Right cardiac atrium (tissue), 5 donors: Measurements from ENCODE around the gene PALLD. TPM values are rescaled to one million over a fixed set of nuclear protein-coding genes. Genes with fewer than 3 reads are reported as not detected.

Experiments used
- ATAC-seq, 2 donors: fragments of 200-7000 bp; cut with Tn5 transposase; one replicate each; pipeline versions ENCODE4 v1.8.0 to v1.9.1; 2020; ENCODE audit warnings: moderate library complexity in 2 of 2, mild to moderate bottlenecking in 1 of 2
- DNase-seq, 3 donors: peaks; one replicate each; pipeline ENCODE4 v3.0.0-alpha.2; 2020
- H3K27ac ChIP-seq: one replicate; pipeline ENCODE4 v1.5.1; 2013; ENCODE audit warnings: mild to moderate bottlenecking, low read length, control low read depth, moderate library complexity
- H3K27me3 ChIP-seq: one replicate; pipeline ENCODE4 v1.6.1; 2013; ENCODE audit not compliant: control insufficient read depth, insufficient read depth
- H3K4me1 ChIP-seq: one replicate; pipeline ENCODE4 v1.6.1; 2013; ENCODE audit warnings: low read length; ENCODE audit not compliant: control insufficient read depth, insufficient read depth
- H3K4me3 ChIP-seq: one replicate; pipeline ENCODE4 v1.5.1; 2013; ENCODE audit warnings: low read length, control low read depth
- H3K9me3 ChIP-seq: one replicate; pipeline ENCODE4 v1.6.1; 2013; ENCODE audit warnings: low read length; ENCODE audit not compliant: control insufficient read depth
- WGBS: extraction: QIAGEN DNeasy Blood & Tissue Kit; methylation state at CpG from one replicate; pipeline ENCODE4 v1.1.7; 2013; 5-methylcytosine and 5-hydroxymethylcytosine counted together
- intact Hi-C, 4 donors: fragments of 100-400 bp; cut with DNase I; formaldehyde crosslinking; loops; one replicate each; pipeline versions ENCODE4 v1.11.0 to v1.14.0; 2022 to 2023
- polyA plus RNA-seq: library from polyadenylated mRNA; stranded (reverse); fragments of 200-250 nt; gene quantifications from one replicate; pipeline ENCODE4 v1.2.3, GENCODE V29; 2013
- total RNA-seq, 4 donors: library from RNA; stranded (reverse); fragmentation: NEBNext Ultra II Directional; extraction: Animal tissue kit (Norgen Biotek cat#: 25700); gene quantifications; one replicate each; pipeline ENCODE4 v1.2.1, GENCODE V29; 2021
- donor health status: healthy with polysubstance abuse.
- donor health status: DM: no; HTN: yes; CAD: no.
- donor health status: DM: no; HTN: no; CAD: no.
- donor health status: DM: no; HTN: yes; CAD: no; lungs with severe emphysema.
- donor health status: DM: yes; HTN: yes; CAD: no.

The PALLD gene
- total and polyA plus RNA-seq, 5 donors = 233 to 1,069 (median 717) TPM

GRCh38 chr4:168870004-168870403 is 373.2 kb downstream of the PALLD start:
- intact Hi-C loops = no loop called here
- no peaks in the 10 kb centered on the region for H3K27me3 ChIP-seq
- ATAC-seq = no peak
- DNase-seq = no peak
- H3K27ac ChIP-seq = no peak overlapping the region
- no peaks in the 10 kb centered on the region for H3K9me3 ChIP-seq
- 61% methylated on average over 1 of the region's 1 CpG for WGBS
- no peak overlapping the region for H3K4me3 ChIP-seq
- peaks cover 24% of the 10 kb centered on the region for H3K4me1 ChIP-seq

- intact Hi-C loops = no loop called here
- H3K27ac ChIP-seq = no peak overlapping the region
- no peak overlapping the region for H3K4me3 ChIP-seq
- DNase-seq (no peak), ATAC-seq (no peak)
- peaks cover 23% of the 10 kb centered on the region for H3K4me1 ChIP-seq
- 70% methylated on average over 4 of the region's 4 CpGs for WGBS
- no peaks in the 10 kb centered on the region for H3K9me3 ChIP-seq
- no peaks in the 10 kb centered on the region for H3K27me3 ChIP-seq
These were observed 374.8 kb downstream of the PALLD start for GRCh38 chr4:168871632-168872031.

GRCh38 chr4:168874083-168874482 is 377.2 kb downstream of the PALLD start:
- Histone ChIP-seq H3K27me3 (no peaks in the 10 kb centered on the region), H3K4me1 (peaks cover 11% of the 10 kb centered on the region), H3K27ac (no peak overlapping the region), H3K9me3 (no peaks in the 10 kb centered on the region), H3K4me3 (no peak overlapping the region)
- 70% methylated on average over 2 of the region's 2 CpGs for WGBS
- ATAC-seq = no peak
- DNase-seq = no peak
- intact Hi-C loops = no loop called here

GRCh38 chr4:168876106-168876505 is 379.3 kb downstream of the PALLD start:
- no peak overlapping the region for H3K4me3 ChIP-seq
- peaks cover 11% of the 10 kb centered on the region for H3K4me1 ChIP-seq
- no peaks in the 10 kb centered on the region for H3K27me3 ChIP-seq
- WGBS = 92% methylated on average over 1 of the region's 1 CpG
- H3K27ac ChIP-seq = peak overlapping the region; percentile 66
- no peaks in the 10 kb centered on the region for H3K9me3 ChIP-seq
- ATAC-seq (no peak), DNase-seq (no peak)
- intact Hi-C loops = no loop called here

- ATAC-seq (peak; percentile 78 to 79), DNase-seq (peak; percentile 68 to 82 (median 82))
- H3K27ac ChIP-seq = peak overlapping the region; percentile 65
- H3K4me1 ChIP-seq = peaks cover 11% of the 10 kb centered on the region
- H3K9me3 ChIP-seq = no peaks in the 10 kb centered on the region
- WGBS = 11% methylated on average over 108 of the region's 108 CpGs
- peak overlapping the region; percentile 61 for H3K4me3 ChIP-seq
- intact Hi-C loops = no loop called here
- no peaks in the 10 kb centered on the region for H3K27me3 ChIP-seq
These were observed 380.9 kb downstream of the PALLD start for GRCh38 chr4:168877511-168878491.

- Histone ChIP-seq H3K9me3 (no peaks in the 10 kb centered on the region), H3K27ac (no peak overlapping the region), H3K27me3 (no peaks in the 10 kb centered on the region), H3K4me3 (peak overlapping the region; percentile 61), H3K4me1 (peaks cover 8% of the 10 kb centered on the region)
- intact Hi-C loops = no loop called here
- ATAC-seq (no peak), DNase-seq (no peak)
- WGBS = 43% methylated on average over 2 of the region's 2 CpGs
These were observed 381.8 kb downstream of the PALLD start for GRCh38 chr4:168878623-168879022.

GRCh38 chr4:168879188-168879587 is 382.3 kb downstream of the PALLD start:
- Histone ChIP-seq H3K27me3 (no peaks in the 10 kb centered on the region), H3K4me3 (no peak overlapping the region), H3K4me1 (peaks cover 7% of the 10 kb centered on the region), H3K27ac (no peak overlapping the region), H3K9me3 (no peaks in the 10 kb centered on the region)
- intact Hi-C loops = no loop called here
- DNase-seq (no peak), ATAC-seq (no peak)

- no peaks in the 10 kb centered on the region for H3K27me3 ChIP-seq
- WGBS = 57% methylated on average over 6 of the region's 6 CpGs
- no peak for ATAC-seq
- no peak for DNase-seq
- intact Hi-C loops = loop anchor here in 1 of 4 donors (5.0 kb wide), 1 partner anchor 43 kb away; no protein-coding TSS in a partner anchor
- H3K4me3 ChIP-seq = no peak overlapping the region
- H3K27ac ChIP-seq = no peak overlapping the region
- H3K9me3 ChIP-seq = no peaks in the 10 kb centered on the region
- peaks cover 9% of the 10 kb centered on the region for H3K4me1 ChIP-seq
These were observed 383.3 kb downstream of the PALLD start for GRCh38 chr4:168880072-168880675.

GRCh38 chr4:168880811-168881595 is 384.2 kb downstream of the PALLD start:
- H3K27ac ChIP-seq = no peak overlapping the region
- peaks cover 7% of the 10 kb centered on the region for H3K4me1 ChIP-seq
- no peaks in the 10 kb centered on the region for H3K9me3 ChIP-seq
- DNase-seq = no peak
- no peak for ATAC-seq
- no peak overlapping the region for H3K4me3 ChIP-seq
- intact Hi-C loops = loop anchor here in 1 of 4 donors (5.0 kb wide), 1 partner anchor 44 kb away; no protein-coding TSS in a partner anchor
- WGBS = 75% methylated on average over 8 of the region's 8 CpGs
- no peaks in the 10 kb centered on the region for H3K27me3 ChIP-seq

GRCh38 chr4:168881781-168882420 is 385.0 kb downstream of the PALLD start:
- Histone ChIP-seq H3K27ac (no peak overlapping the region), H3K9me3 (no peaks in the 10 kb centered on the region), H3K4me1 (peaks cover 6% of the 10 kb centered on the region), H3K27me3 (no peaks in the 10 kb centered on the region), H3K4me3 (no peak overlapping the region)
- ATAC-seq (no peak), DNase-seq (no peak)
- 89% methylated on average over 7 of the region's 7 CpGs for WGBS
- intact Hi-C loops = loop anchor here in 1 of 4 donors (5.0 kb wide), 1 partner anchor 45 kb away; no protein-coding TSS in a partner anchor
